ENCODE results near the gene RAB15.

Gene RAB15

GRCh38 chr14:64955297-64955696 lies 16.8 kb downstream of the RAB15 start:
- DNase-seq (ENCODE audit: low read depth in 2 of 2) = no peak

GRCh38 chr14:64954491-64955240 lies 17.5 kb downstream of the RAB15 start:
- no peak for DNase-seq (ENCODE audit: low read depth in 2 of 2)

- no peak for DNase-seq (ENCODE audit: low read depth in 2 of 2)
Measured at GRCh38 chr14:64953661-64954060, 18.5 kb downstream of the RAB15 start.

GRCh38 chr14:64953310-64953654 lies 18.9 kb downstream of the RAB15 start:
- DNase-seq (ENCODE audit: low read depth in 2 of 2) = no peak

GRCh38 chr14:64952598-64953309 lies 19.4 kb downstream of the RAB15 start:
- DNase-seq (ENCODE audit: low read depth in 2 of 2) = no peak

GRCh38 chr14:64951724-64952123 lies 20.4 kb downstream of the RAB15 start:
- DNase-seq (ENCODE audit: low read depth in 2 of 2) = no peak

GRCh38 chr14:64951291-64951690 lies 20.8 kb downstream of the RAB15 start:
- DNase-seq (ENCODE audit: low read depth in 2 of 2) = no peak

- no peak for DNase-seq (ENCODE audit: low read depth in 2 of 2)
Measured at GRCh38 chr14:64950889-64951288, 21.2 kb downstream of the RAB15 start.

- no peak for DNase-seq (ENCODE audit: low read depth in 2 of 2)
Measured at GRCh38 chr14:64948612-64949210, 23.4 kb downstream of the RAB15 start.

GRCh38 chr14:64947710-64948611 lies 24.2 kb downstream of the RAB15 start:
- DNase-seq (ENCODE audit: low read depth in 2 of 2) = no peak

GRCh38 chr14:64946310-64947045 lies 25.7 kb downstream of the RAB15 start:
- DNase-seq (ENCODE audit: low read depth in 2 of 2) = no peak

GRCh38 chr14:64945431-64946178 lies 26.5 kb downstream of the RAB15 start:
- DNase-seq (ENCODE audit: low read depth in 2 of 2) = no peak

- DNase-seq (ENCODE audit: low read depth in 2 of 2) = no peak
Measured at GRCh38 chr14:64944861-64945260, 27.3 kb downstream of the RAB15 start.

- DNase-seq (ENCODE audit: low read depth in 2 of 2) = no peak
Measured at GRCh38 chr14:64944041-64944440, 28.1 kb downstream of the RAB15 start.

GRCh38 chr14:64943556-64943955 lies 28.6 kb downstream of the RAB15 start:
- DNase-seq (ENCODE audit: low read depth in 2 of 2) = no peak

GRCh38 chr14:64942531-64943111 lies 29.5 kb downstream of the RAB15 start, which contains the start of gene GPX2:
Gene GPX2, minus strand, starts transcription at chr14:64942745. Its CDS starts 19 bp downstream, at chr14:64942726.
- DNase-seq (ENCODE audit: low read depth in 2 of 2) = no peak

- no peak for DNase-seq (ENCODE audit: low read depth in 2 of 2)
Measured at GRCh38 chr14:64940336-64940910, 31.7 kb downstream of the RAB15 start.

GRCh38 chr14:64939817-64940190 lies 32.3 kb downstream of the RAB15 start:
- DNase-seq (ENCODE audit: low read depth in 2 of 2) = no peak

GRCh38 chr14:64938972-64939816 lies 32.9 kb downstream of the RAB15 start:
- no peak for DNase-seq (ENCODE audit: low read depth in 2 of 2)
